GM21367 (cell line): ENCODE results near the gene MOSMO.
"Not testable (repeated sequence)": the region's sequence is repeated elsewhere in the genome, so short reads cannot be mapped to it uniquely, and the experiment has no call there.

ENCODE experiments used
- ATAC-seq: cut with Tn5 transposase; IDR thresholded peaks from one replicate; pipeline ENCODE4 v1.9.1; 2021; ENCODE audit not compliant: unreplicated experiment

Gene MOSMO

DNA sequence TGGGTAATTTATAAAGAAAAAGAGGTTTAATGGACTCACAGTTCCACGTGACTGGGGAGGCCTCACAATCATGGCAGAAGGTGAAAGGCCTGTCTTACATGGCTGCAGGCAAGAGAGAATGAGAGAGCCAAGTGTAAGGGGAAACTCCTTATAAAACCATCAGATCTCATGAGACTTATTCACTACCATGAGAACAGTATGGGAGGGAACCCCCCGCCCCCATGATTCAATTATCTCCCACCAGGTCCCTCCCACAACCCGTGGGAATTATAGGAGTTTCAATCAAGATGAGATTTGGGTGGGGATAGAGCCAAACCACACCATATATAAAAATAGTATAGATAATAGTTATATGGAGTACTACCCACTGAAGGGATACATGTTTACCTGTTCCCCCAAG lies 36.0 kb downstream of the MOSMO start:
- not testable (repeated sequence) for ATAC-seq

DNA sequence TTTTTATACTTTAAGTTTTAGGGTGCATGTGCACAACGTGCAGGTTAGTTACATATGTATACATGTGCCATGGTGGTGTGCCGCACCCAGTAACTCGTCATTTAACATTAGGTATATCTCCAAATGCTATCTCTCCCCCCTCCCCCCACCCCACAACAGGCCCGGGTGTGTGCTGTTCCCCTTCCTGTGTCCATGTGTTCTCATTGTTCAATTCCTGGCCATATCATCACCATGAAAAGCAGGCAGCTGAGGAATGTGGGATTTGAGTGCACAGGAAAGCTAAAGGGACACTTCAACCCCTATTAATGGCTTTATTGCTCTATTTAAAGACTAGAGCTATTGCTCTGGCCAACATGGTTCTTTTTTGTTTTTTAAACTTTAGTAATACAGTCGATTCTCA lies 38.0 kb downstream of the MOSMO start:
- ATAC-seq: not testable (repeated sequence)

DNA sequence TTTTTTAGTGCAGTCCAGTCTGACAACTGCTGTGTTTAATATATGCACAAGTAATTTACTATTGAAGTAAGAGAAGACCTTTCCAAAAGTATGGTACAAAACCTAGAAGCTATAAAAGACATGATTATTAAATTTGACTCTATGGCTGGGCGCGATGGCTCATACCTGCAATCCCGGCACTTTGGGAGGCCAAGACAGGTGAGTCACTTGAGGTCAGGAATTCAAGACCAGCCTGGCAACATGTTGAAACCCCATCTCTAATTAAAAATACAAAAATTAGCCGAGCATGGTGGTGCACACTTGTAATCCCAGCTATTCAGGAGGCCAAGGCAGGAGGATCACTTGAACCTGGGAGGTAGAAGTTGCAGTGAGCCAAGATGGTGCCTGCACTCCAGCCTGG lies 43.1 kb downstream of the MOSMO start:
- ATAC-seq: no peak

DNA sequence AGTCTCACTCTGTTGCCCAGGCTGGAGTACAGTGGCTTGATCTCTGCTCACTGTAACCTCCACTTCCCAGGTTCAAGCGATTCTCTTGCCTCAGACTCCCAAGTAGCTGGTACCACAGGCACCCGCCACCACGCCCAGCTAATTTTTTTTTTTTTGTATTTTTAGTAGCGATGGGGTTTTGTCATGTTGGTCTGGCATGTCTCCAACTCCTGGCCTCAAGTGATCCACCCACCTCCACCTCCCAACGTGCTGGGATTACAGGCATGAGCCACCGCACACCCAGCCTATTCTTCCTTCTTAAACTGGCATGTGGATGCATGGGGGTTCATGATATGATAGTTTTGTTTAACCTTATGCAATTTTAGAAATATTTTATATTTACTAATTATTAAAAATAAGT lies 45.1 kb downstream of the MOSMO start:
- ATAC-seq: no peak

DNA sequence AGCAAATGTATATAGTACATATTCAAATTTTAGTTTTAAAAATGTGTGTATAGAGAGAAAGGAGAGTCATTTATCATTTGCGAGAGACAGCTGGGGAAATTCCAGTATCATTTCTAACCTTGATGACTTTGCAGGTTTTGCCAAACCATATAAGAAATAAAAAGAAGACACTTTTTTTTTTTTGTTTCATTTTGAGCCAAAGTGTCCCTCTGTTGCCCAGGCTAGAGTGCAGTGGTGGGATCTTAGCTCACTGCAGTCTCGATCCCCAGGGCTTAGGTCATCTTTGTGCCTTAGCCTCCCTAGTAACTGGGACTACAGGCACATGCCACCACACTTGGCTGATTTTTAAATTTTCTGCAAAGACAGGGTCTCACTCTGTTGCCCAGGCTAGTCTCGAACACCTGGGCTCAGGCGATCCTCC lies 46.0 kb downstream of the MOSMO start:
- no peak for ATAC-seq

DNA sequence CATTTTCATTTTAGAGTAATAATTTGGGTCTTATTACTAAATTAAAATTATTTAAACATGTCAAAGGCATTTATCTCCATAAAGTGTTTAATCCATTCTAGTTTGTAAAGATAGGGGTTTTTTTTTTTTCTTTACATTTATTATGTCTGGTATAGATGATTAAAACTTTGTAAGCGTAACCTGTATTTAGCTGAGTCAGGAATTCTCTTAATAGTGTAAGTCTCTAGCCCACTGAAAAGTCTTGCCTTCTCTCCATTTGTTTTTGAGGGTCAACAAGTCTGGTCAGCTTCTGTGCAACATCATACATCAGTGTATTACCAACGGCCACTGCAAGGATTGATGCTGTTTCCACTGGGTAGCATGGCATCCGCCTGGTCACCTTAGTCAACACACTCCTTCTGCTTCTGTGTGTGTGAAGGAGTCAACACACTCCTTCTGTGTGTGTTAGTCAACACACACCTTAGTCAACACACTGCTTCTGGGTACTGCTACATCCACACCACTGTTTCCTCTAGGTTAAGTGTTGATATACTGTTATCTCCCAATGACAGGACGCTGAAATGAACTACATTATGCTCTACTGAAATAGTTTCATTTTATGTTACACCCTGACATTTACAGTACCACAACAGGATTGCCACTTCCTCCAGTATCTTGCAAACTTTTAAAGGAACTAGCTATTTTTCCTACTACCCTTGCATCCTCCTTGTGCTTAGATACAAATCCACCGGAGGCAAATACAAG lies 47.1 kb downstream of the MOSMO start:
- ATAC-seq: no peak

DNA sequence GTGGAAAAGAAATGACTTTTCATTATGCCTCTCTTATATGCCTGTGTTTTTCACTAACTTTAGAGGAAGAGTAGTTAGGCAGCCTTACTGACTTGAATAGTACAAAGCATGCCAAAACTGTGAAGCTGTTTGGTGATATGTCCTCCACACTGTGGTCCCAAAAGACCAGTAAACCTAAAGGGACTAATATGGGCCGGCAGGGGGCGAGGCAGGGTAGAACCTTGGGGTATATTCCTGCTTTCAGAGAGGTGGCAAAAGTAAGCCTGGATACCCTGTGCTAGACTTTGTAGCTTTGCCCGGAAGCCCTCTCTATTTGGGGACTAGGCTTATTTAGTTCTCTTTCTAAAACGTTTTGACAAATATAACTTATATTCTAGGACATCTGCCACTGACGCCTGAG lies 48.0 kb downstream of the MOSMO start:
- no peak for ATAC-seq

DNA sequence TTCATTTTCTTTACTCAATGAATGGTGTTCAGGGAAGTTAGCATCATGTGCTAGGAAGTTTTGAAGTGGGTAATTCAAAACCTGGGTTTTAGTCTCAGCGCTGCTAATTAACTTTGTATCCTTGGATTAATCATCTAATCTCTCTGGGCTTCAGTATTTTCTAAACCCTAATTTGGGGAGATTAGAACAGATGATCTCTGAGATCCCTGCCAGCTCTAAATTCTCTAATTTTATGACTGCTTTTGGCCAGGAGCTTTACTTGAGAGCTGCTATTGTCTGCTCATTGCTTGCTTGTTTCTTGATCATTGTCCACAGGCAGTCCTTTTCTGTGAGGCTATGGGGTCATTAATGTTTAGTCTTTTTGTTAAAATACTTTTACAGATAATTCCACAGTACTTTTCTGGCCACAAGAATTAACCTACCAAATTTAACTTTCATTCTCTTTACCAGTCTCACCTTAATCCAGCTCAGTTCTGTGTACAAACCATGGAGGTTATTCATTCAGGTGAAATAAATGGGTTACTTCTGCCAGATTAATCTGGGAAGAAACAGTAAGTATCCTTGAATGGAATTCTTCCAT lies 56.1 kb downstream of the MOSMO start:
- no peak for ATAC-seq

DNA sequence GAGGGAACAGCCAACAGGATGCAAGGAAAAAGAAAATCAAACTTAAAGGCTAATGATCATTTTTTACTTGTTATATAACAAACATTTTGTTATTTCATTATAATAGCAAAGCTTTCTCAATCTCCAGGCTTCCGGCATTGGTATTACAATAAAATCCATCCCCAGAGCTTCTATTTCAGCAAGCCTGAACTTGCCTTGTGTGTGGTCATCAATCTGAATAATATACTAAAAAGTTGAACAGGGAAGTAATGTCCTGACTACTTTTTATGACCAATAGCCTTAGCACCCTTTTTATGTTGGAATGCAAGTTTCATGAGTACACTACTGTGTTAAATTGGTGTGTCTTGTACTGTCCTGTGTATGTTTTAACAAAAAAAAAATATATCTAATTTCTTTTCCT lies 57.3 kb downstream of the MOSMO start:
- ATAC-seq: no peak

DNA sequence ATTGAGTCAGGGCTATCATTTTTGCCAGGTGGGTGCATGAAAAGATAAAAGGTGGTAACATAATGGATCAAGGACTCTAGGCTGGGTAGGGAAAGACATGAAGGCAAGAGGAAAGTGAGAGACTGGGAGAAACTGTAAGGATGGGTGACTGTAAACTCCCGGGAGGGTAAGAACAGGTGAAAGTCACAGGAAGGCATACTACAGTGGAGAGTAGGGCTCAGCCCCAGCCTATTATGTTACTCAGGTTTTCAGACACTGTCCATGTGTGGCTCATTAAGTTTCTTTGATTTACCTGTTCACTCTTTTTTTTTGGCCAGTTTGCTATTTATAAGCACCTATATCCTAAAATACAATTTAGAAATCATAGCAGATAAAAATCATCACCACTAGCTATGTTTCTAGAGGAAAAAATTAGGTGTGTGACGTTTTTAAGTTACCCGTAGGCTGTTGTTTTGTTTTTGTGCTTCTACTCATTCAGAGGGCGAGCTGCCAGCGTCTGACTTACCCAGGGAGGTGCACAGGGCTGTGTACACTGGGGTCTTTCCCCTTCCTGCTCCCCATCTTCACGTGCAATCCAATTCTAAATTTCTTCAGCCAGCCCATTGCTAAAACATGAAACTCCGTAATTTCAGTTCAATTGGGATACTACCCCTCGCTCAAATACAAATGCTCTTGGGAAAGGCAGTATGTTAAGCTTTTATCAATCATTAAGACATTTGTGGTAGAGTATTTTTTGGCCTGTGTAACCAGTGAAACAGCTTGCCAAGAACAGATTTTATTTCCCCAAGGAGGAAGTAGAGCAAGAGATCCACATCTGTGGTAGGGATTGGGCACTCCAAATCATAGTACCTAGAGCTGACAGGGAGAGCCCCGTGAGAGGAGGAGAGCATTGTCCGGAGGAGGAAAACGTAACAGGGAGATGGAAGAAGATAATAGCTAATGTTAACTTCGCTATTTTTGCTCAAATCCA lies 62.7 kb downstream of the MOSMO start:
- no peak for ATAC-seq

DNA sequence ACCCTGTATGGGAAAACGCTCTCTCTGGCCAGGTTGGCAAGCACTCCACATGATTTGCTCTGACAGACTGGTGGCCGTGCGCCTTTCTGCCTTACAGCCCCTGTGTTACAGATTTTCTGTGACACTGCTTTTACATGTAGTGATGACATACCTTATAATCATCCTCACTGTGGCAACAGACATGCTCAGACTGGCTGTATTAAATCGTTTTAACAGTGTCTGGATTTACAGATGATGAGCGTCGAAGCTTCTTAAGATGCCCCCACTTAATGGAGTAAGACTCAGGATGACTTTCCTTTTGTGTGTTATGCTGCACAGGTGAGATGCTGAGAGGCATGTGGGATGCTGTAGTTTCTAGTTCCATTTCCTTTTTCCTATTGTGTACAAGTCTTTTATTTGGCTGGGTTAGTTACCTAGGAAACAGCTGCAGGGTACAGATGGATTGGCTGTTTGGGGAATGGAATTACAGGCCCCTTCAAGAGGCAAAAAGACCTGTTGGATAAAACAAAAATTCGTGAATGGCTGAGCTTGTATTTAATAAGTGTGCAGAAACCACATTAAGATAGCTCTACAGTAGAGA lies 63.5 kb downstream of the MOSMO start:
- ATAC-seq: no peak

DNA sequence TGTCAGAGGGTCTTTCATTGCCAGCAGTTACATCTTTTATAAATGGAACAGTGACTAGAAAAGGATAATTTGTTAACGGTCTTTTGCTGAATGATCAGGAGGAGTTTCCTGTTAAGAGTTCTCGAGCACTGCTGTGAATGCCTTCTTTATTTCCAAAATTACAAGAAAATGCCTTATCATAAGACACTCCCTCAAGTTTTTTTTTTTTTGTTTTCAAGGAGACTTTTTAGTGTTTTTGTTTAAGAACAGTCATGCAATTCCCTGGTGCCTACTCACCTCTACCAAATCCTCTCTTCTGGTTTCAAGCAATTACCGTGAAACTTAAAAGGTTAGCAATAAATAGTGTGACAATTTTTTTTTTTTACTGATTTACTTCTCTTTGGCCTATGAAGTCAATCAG lies 65.4 kb downstream of the MOSMO start:
- no peak for ATAC-seq

DNA sequence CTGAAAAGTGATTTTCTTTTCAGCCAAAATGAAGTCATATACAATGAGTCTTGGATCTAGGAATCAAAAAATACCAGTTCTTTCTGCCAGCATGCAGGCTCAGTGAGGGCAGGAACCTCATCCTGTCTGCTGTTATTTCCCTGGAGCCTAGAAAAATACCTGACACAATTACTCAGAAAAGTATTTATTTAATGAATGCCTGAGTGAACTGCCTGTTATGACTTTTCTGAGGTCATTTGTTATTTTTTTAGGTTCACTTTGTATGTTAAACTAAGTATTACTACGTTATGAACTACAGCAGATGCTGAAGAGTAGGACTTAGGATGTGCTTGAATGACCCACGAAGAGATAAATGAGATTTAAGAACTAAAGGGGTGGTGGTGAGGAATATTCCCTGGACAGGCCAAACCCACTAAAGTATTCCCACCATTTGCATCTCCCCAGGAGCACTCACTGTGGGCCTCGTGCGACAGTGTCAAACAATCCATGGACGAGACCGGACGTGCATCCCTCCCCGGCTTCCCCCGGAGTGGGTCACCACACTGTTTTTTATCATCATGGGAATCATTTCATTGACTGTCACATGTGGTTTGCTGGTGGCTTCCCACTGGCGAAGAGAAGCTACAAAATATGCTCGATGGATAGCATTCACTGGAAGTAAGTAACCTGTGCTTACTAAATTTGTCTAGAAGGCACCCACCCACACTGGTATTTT lies 67.3 kb downstream of the MOSMO start:
- ATAC-seq: no peak

DNA sequence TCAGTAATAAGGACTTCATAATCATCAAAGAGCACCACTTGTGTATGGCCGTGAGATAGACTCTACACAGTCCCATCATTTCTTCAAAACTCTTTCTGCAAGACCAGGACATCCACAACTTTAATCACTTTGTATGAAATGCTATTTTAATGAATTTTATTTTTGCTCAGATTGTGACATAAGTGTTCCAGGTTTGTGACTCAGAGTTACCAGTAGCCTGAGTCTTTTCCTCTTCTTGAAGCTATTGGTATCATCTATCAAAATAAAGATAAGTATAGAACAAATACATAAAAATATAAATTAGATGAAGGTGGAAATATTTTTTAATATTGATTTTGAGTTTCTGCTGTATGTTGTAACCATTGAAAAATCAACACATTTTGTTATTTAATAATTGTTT lies 67.9 kb downstream of the MOSMO start:
- no peak for ATAC-seq

DNA sequence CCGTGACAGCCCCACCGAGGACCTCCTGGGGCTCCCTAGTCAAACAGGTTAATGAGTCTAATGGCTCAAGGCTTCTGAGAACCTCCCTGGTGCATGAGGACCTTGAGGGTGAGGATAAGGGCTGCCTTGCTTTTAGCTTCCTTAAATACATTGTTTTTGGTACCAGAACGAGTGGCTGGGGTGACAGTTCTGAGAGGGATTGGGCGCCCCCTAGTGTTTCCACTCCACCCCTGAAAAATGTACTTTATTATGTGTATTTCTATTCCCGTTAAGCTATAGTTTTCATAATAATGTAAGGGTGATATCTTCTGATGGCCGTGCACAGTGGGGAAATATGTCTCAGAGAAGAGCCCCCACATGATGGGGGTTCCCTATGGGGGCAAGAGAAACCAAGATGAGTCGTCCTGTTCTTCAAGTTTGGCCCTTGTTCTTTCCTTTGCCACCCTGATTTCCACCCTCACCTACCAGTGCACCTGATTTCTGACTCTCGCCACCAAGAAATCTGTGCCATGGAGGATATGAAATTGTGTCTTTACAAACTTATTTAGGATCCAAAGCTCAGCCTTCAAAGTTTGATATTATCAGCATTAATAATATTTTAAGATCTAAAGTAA lies 69.9 kb downstream of the MOSMO start:
- no peak for ATAC-seq

DNA sequence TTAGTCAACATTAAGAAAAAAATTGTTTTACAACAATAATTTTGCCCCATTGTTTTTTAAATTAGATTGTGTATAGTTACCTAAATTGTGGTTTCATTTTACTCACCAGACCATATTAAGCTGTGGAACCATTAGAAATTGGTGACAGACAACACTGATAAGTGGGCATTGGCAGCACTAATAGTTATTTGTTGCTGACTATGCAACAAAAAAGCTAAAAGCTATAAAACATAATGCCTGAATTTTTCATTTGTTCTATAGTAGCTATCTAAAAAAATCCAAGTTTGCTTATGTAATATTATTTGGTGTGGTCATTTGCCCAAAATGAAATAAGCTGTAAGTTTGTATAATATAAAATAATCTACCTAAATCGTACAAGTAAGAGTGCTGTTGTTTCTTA lies 70.7 kb downstream of the MOSMO start:
- no peak for ATAC-seq

DNA sequence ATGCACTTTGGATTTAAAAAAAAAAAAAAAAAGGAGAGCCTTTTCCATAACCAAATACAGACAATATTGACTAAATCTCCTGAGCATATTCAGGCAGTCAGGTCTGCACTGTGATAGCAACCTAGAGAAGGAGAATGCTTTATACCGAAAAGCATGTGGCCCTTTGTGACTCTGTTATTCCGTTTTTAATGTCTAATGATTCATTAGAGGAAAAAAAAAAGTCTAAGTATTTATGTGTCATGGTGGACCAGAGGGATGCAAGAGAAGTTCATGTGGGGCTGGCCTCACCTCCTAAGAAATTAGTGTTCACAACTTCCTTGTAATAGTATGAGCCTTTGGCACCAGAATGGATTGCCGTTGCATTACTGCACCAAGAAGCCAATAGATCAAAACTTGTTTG lies 73.1 kb downstream of the MOSMO start:
- no peak for ATAC-seq

DNA sequence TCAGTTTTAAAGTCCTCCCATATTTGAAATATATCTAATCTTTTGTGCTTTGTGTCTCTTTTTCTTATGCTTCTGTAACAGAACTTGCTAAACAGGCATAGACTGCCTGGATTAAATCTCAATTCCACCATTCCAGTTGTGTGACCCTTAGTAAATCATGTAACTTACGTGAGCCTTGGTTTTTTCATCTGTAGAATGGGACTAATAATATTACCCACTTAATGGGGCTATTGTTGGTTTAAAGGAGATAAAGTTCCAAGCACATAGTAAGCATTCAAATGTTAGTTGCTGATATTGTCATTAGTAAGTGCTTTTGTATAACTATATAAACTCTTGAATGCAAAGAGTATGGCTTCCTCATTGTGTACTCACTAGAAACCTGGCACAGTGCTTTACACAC lies 78.5 kb downstream of the MOSMO start:
- ATAC-seq: no peak

DNA sequence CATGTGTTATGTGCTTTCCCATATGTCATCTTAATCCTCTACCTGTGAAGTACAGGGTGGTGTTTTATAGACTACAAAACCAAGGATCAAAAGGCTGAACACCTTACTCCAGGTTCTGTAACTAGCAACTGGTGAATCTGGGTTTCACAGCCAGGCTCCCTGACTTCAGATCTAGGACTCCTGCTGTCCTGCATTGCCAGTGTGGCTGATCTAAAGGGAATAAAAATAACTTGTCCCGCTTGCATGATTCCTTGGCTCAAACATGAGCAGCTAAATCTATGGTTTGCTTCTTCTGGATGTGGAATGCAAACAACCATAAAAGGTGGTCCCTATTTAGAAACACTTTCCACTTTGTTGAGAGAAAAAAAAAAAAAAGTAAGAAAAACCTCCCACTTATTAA lies 80.7 kb downstream of the MOSMO start:
- ATAC-seq: no peak

DNA sequence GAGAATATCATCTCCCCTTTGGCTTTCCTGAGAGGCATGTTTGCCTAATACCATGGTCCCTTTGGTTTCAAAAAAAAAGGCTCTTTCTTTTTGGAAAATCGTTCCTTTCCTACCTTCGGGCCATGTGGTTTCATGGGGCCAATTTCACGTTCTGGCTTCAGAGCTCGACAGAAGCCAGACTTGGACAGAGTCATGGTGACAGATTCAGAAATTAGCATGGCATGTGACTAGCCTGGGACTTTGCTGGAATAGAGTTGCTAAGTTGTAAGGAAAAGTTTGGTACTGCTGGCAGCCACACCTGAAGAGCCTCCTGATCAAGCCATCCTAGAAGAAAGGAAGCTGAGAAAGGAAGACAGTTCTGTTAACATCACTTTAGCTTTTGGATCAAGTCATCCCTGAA lies 82.0 kb downstream of the MOSMO start:
- ATAC-seq: no peak
